GM21390 (cell line): ENCODE data around the gene CDC42.
A peak's percentile ranks its signal among the peaks of the same experiment; 100 is the strongest.

ENCODE experiments used
- ATAC-seq: cut with Tn5 transposase; IDR thresholded peaks from one replicate; pipeline ENCODE4 v1.9.1; 2021; ENCODE audit not compliant: unreplicated experiment

CDC42 gene

DNA sequence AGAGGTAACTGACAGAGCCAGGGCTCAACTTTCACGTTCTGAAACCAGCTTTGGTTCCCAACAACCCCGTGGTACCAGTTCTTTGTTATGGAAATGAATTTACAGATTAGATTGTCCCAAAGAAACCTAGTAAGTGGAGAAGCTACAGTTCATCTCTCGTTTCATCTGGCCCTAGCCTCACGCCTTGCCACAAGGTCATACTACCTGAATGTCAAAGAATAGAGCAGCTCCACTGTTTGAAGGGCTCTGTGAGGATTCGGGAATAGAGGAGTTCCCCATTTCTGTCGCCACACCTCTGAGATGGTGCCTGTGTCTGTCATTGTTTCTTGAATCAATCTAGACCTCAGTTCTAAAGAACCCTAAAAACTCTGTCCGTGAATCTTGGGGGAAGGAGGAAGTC, 15.0 kb upstream of the CDC42 start:
- no peak for ATAC-seq

DNA sequence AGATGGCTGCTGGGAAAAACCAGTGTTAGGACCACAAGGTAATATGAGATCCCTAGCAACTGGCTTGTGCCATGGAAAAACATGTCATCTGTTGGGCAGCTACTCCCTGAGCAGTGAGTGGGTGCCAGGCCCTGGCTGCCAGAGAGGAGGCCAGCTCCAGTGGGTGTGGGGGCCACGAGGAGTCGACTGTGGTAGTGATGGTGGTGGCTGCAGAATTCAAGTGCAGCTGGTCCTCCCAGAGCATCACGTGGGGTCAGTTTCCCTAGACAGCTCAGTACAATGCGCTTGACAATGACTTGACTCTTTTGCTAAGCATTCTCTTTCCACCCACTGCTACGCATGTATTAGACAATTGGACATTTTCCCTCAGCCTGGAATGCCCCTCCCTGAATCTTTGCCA, 14.5 kb upstream of the CDC42 start:
- no peak for ATAC-seq

DNA sequence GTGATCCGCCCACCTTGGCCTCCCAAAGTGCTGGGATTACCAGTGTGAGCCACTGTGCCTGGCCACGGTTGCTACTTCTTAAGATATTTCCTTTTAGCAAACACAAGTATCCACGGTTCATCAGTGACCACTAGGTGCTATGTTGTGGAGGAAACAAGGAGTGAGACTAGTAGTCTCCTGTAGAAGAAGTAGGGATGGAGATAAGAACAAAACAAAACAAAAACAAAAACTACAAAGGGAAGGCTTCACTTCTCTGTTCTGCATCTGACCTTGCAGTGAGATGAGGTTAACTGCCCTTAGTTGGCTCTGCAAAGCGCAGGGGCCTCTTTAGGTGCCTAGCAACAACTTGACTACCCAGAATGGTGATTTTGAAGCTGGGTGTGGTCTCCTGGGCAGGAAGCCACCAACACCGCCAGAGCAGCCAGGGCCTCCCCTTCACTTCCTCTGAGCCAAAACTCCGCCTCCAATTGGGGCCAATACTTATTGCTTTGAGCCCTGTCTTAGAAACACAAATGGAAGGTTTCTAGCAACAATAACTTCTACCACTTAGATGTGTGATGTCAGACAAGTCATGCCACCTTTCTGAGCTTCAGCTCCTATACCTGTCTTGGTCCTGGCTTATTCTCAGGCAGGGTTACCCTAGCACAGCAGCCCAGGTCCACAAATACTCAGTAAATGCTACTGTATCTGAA, 12.8 kb upstream of the CDC42 start:
- ATAC-seq, result peak; percentile 98

DNA sequence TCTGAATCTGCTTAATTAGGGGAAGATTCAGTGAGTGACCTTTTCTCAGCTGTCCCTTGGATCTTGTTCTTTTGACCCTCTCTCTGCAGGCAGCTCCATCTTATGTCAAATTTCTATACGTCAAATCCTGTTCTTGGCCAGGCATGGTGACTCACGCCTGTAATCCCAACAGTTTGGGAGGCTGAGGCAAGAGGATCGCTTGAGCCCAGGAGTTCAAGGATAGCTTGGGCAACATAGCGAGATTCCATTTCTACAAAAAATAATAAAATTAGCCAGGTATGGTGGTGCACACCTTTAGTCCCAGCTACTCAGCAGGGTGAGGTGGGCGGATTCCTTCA, 12.3 kb upstream of the CDC42 start:
- no peak for ATAC-seq

DNA sequence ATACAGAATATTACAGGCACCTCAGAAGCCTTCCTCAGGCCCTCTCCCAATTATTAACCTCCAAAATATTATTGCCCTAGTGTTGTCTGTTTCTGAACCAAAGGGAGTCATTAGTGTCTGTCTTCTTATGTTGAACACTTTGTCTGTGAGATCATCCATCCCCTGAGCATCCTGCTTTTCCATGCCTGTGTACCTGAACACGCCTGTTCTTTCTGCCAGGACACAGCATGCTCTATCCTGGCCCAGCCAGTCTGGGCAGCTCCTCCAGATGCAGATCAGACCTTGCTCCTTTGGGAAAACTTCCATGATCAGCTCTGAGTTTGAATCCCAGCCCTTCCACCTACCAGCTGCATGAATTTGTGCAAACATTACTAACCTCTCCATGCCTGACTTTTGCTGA, 11.0 kb upstream of the CDC42 start:
- ATAC-seq, result no peak

DNA sequence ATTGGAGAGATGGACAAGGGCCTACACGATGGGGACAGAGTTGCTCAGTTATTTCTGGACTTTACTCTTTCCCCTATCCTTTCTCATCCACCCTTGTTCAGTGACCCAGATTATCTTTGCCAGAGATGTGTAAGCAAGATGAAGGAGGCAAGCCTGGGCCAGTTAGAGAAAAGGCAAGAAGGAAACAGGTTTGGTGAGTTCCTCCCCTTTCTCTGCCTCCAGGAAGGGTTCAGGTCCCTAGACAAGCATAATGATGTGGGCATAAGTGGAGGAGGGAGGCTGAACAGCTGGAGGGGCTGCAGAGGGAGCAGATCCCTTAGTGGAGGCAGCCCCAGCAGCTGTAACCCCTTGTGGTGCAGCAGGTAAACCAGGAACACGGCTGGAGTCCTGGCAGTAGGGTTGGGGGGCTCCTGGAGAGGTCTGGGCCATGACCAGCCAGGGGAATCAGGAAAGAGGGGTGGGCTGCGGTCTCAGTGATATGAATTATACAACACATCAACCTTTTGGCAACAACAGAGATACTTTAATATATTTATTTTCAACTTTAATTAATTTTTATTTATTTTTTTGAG, 9.2 kb upstream of the CDC42 start:
- no peak for ATAC-seq

DNA sequence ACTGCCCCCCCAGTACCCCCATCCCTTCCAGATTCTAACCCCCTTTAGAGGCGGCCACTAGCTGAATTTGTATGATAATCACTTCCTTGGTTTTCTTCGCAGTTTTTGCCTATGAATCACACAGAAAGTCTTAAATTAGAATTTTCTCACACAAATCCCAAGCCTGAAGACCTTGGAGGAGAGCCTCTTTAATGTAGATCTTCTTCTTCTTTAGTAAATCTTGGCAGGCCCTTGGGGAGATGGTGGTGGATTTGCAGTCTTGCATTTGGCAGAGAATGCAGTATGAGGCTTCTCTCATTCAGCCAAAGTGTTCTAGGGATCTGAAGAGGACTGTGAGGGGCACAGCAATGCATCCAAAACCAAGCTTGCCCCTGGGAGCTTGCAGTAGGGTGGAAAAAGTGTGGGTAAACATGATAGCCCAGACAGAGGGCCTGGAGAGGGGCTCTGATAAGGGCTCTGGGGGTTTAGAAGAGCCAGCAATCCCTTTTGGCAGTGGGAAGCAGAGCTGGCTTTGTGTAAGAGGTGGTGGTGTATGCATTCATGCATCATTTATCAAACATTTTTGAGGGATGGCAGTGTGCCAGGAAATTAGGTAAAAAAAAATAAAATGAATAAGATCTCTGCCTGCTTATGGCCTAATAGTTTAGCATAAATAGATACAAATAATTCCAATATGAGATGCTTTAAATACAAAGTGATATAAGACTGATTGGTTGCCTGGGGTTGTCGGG, 7.7 kb upstream of the CDC42 start:
- no peak for ATAC-seq

DNA sequence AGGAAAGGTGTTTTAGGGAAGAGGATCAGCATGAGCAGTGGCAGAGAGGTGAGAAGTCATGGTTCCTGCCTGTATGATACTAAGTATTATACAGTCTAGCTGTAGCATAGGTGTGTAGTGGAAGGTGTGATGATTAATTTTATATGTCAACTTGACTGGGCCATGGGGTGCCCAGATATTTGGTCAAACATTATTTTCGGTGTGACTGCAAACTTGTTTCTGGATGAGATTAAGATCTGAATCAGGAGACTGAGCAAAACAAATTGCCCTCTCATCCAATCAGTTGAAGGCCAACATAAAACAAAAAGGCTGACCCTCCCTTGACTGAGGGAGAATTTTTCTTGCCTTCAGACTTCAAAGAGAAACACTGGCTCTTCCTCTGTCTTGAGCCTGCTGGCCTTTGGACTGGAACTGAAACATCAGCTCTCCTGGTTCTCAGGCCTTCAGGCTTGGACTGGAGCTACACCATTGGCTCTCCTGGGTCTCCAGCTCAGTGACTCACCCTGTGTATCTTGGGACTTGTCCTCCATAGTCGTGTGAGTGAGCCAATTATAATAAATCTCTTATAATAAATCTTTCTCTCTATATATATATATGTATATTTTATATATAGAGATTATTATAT, 6.8 kb upstream of the CDC42 start:
- ATAC-seq, result no peak

DNA sequence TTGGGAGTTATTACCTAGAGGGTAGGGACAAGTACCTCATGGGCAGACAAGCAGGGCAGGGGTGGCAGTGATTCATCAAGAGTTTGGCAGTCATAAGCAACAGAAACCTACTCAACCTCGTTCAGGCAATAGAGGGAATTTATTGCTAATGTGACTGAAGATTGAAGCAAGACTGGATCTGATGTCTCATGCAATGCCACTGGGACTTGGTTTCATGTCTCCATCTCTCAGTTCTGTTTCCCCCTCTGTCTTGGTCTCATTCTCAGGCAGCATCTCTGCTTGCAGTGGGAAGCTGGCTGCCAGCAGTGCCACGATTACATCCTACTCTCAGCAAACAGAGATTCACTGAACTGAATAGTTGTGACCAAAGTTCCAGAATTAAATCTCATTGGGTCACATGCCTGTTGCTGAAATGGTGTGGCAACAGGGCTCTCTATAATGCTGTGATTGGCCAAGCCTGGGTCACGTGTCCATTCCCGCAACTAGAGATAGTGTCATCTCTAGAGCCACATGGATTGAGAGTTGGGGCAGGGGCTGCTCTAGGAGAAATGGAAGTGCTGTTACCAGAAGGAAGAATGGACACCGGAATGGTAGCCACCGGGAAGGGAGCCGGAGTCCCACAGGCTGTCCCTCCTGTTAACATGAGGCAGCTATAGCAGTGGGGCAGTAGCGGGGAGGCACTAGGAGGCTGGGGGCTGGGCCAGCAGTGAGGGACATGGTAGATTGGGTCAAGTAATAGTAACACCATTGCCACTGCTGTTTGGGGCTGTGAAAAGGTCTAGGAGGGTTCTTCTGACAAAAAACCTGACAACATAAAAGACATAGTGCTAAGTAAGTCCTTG, 3.9 kb upstream of the CDC42 start:
- no peak for ATAC-seq

DNA sequence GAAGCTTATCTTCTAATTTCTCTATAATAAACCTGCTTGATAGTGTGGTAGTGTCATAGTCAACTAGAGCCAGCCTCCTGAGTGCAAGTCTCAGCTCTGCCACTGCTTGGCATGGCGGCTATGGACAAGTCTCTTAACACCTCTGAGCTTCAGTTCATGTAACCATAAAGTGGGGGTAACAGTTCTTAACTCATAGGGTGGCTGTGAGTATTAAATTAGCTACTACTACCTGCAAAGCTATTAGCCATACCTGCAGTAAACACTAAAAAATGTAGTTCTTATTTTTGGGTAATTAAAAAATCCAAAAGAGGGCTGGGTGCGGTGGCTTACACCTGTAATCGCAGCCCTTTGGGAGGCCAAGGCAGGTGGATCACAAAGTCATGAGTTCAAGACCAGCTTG, 2.2 kb upstream of the CDC42 start:
- no peak for ATAC-seq

DNA sequence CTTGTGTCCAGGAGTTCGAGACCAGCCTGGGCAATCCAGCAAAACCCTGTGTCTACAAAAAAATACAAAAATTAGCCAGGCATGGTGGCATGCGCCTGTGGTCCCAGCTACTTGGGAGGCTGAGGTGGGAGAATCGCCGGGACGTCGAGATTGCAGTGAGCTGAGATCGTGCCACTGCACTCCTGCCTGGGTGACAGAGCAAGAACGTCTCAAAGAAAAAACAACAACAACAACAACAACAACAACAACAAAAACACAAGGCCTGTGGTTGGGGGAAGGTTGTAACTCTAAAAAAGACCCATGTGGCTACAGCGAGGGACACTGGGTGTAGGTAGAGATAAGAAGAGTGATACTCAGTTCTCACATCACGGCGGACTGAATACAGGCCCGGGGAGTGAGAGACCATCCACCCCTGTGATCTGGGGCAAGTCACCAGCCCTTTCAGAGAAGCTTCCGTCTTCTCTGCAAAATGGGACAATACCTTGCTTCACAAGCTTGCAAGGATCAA, 848 bp upstream of the CDC42 start:
- ATAC-seq, result no peak

DNA sequence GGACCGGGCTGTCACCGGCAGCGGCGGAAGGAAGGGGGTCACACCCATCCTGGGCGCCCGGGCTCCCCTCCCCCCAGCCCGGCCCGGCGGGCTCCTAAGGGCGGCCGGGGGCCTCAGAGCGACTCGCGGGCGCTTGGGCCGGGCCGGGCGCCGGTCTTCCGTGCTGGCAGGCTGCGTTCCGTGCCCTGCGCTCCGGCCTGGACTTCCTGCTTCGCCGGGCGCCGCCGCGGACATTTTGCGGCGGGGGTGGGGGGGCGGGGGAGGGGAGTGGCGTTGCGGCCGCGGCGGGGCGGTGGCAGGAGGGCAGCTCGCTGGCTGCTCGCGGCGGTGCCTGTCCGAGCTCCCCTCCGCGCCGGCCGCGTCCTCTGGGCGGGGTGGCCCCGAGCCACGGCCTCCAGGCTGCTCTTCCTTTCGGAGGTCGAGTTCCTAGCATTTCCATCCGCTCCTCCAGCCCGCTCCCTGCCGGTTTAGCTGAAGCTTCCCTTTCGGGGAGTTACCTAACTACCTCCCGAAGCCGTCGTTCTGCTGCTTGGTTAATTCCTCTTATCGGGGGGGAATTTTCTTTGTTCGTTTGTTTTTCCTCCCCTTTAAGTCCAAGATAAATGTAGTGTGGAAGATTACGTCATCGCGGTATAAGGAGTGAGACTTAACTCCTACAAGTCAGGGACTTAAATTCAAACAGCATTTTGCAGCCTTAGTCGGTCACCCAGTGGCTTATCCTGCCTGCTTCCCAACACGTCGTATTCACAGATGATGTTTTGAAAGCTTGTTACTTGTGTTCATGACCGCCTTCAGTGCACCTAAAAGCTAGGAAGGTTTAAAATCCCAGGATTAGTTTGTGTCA, 730 bp downstream of the CDC42 start:
- peak; percentile 37 for ATAC-seq

DNA sequence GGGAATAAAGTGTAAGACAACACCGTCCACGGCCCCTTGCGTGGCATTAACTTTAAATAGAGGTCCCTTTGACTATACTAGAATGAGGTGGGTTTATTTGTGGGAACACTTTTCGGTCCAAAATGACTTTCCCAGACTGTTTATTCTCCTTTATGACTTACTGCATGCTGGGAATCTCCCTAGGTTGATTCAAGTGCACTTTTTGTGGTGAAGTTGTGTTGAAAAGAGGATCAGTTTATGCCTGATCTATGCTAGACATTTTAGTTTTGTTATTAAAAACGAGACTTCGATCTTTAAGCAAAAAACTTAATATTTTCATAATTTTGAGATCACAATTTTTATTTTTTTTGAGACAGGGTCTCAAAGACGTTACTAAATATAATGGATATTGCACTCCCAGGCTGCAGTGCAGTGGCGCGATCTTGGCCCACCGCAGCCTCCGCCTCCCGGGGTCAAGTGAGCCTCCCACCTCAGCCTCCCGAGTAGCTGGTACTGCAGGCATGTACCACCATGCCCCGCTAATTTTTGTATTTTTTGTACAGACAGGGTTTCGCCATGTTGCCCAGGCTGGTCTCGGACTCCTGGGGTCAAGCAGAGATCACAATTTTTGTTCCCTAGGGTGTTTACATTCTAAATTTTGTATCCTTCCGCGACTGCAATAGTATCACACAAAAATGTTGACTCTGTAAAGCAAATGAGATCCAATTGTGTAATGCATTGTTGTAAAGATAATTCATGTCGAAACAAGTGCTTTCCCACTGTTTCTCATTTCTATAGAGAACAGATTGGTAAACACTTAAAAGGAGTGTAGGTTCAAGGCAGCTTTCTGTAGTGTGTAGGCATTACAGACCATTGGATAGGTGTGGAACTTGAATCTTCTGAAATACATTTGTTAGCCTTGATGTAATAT, 1.6 kb downstream of the CDC42 start:
- no peak for ATAC-seq

DNA sequence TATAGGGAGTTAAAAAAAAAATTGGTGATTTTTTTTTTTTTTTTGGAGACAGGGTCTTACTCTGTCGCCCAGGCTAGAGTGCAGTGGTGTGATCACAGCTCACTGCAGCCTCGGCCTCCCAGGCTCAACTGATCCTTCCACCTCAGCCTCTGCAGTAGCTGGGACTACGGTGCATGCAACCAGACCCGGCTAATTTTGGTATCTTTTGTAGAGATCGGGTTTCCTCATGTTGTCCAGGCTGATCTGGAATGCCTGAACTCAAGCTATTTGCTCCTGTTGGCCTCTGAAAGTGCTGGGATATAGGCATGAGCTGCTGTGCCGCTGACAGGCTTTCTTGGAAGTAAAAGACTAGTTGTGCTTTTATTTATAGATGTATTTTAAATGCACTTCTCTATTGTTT, 3.0 kb downstream of the CDC42 start:
- ATAC-seq, result no peak

DNA sequence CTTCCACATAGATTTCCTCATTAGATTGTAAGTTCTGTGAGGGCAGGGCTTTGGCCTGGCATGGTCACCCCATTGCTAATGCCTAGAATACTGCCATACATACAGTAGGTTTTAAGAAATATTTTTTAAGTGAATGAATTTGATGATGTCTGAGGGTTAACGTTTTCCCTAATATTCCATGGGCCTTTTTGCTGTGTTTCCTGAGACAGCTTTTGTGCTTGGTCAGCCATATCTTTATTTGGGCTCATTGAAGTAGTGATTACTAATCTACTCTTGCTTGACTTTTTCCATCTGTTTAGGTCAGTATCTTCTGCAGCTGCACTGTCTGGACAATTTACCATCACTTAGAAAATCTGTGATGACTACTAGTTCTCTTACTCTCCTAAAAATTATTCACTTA, 3.5 kb downstream of the CDC42 start:
- no peak for ATAC-seq

DNA sequence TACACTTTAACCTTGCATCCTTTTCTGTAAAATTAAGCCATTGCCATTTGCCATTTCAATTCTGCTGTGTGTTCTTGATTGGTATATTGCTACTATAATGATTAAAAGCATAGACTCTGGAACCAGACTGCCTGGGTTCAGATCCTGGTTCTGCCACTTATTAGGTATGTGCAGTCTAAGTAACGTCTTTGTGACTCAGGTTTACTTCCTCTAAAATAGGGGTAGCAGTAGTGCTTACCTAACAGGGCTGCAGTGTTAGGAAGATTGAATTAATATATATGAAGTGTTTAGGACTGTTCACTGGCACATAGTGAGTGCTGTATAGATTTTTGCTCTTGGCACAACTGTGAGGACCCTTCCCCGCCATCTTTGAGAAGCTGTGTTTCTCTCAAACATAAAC, 4.4 kb downstream of the CDC42 start:
- no peak for ATAC-seq

DNA sequence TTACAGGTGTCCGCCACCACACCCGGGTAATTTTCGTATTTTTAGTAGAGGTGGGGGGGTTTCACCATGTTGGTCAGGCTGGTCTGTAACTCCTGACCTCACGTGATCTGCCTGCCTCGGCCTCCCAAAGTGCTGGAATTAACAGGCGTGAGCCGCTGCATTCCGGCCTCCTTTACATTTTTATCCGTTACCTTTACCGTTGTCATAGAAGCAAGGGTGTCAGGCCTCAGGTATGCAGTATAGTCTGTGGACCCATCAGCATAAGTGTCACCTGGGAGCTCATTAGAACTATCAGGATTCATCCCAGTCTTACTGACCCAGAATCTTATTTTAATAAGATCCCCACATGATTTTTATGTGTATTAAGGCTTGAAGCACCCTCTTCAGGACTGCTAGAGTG, 5.4 kb downstream of the CDC42 start:
- no peak for ATAC-seq

DNA sequence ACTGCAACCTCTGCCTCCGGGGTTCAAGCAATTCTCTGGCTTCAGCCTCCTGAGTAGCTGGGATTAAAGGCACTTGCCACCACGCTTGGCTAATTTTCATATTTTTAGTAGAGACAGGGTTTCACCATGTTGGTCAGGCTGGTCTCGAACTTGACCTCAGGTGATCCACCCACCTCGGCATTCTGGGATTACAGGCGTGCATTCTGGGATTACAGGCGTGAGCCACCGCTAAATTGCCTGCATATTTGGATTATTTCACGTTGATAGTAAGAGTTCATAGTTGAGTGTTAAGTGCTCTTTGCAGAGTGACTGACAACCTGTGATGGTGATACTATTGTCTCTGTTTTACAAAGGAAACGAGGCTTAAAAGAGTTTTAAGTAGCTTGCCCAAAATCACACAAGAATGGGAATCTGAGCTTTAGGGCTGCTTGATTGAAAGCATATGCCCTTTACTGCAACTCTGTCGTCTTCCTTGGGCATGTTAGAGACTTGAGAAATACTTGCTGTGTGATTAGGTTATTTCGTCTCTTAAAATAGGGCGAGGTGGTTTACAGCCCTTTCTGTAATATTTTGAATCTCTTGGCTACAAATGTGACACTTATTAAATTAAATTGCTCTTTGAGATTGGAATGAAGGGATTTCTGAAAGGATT, 12.4 kb downstream of the CDC42 start:
- ATAC-seq, result no peak

DNA sequence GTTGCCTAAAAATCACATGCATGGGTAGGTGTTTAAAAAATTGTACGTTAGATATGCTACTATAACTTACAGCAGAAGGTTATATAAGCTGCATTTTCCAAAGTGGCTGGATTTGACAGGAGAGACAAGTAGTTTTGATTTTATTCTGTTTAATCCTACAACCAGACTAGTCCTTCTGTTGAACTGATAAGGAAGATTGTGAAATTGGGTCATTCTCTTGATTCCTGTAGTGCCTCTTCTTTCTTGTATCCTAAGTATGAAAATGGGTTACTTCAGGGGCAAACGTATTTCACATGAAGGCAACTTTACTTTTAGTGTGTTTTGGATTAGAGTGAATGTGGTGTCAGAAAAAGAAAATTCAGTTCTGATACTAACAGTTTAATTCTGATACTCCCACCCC, 19.0 kb downstream of the CDC42 start:
- no peak for ATAC-seq
